HL-60 (cell line): Measurements from ENCODE around the gene TNFRSF1B.

Experiments
- DNase-seq, 2 experiments: peaks; one replicate each; pipeline ENCODE4 v3.0.0-alpha.2; 2010 to 2020; ENCODE audit warnings: low read depth in 1 of 2, low spot score in 1 of 2
- H3K27ac ChIP-seq: fragments of 250-450 bp; sonication (Bioruptor Pico); replicated peaks from 2 replicates; pipeline ENCODE4 v1.5.1; 2020; ENCODE audit warnings: mild to moderate bottlenecking, moderate library complexity
- H3K27me3 ChIP-seq: fragments of 250-450 bp; sonication (Bioruptor Pico); 2 replicates; pipeline ENCODE4 v1.5.1; 2021; ENCODE audit warnings: mild to moderate bottlenecking, moderate library complexity; ENCODE audit not compliant: insufficient read depth, poor library complexity, severe bottlenecking
- H3K4me3 ChIP-seq: replicated peaks from 2 replicates; pipeline ENCODE4 v1.5.1; 2011; ENCODE audit warnings: mild to moderate bottlenecking, control low read depth, low read length; ENCODE audit not compliant: insufficient read depth
- GABPA ChIP-seq: IDR thresholded peaks from 2 replicates; pipeline ENCODE4 v1.6.1; 2012; ENCODE audit warnings: low read depth
- POLR2AphosphoS5 ChIP-seq: IDR thresholded peaks from 2 replicates; pipeline ENCODE4 v1.6.1; 2012; ENCODE audit warnings: low read depth
- SPI1 ChIP-seq: IDR thresholded peaks from 2 replicates; pipeline ENCODE4 v1.6.1; 2012; ENCODE audit warnings: low read depth, mild to moderate bottlenecking, borderline replicate concordance
- TF ChIP-seq, protein P1 (sequence below): IDR thresholded peaks from 2 replicates; pipeline ENCODE4 v1.6.1; 2012; ENCODE audit warnings: low read depth; ENCODE audit not compliant: insufficient replicate concordance
- TF ChIP-seq, protein P2 (sequence below): IDR thresholded peaks from one replicate; pipeline ENCODE4 v1.5.1; 2011; ENCODE audit warnings: low read length, control low read depth, inconsistent platforms; ENCODE audit not compliant: insufficient read depth

The TNFRSF1B gene

DNA sequence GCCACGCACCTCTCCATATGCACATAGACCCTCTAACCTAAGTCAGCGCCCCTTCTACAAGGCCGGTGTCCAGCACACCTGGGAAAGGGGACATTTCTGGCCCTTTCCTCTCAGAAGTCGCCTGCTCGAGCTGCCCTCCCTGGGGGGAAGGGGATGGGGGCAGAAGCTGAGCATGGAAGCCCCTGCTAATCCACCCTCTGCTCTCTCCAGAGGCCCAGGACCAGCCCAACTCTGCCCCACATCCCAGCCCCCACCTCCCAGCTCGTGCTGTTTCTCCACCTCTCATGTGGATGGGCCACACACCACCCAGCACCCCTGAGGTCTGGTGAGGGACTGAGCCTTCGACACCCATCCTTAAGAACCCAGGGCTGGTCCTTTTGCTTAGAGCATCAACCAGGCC lies 14.8 kb downstream of the TNFRSF1B start:
- TF ChIP-seq POLR2AphosphoS5 (0 out of 2 replicates have a peak, but pooled peaks have one; percentile 7), SPI1 (no peak), GABPA (no peak)
- TF ChIP-seq, protein P1, sequence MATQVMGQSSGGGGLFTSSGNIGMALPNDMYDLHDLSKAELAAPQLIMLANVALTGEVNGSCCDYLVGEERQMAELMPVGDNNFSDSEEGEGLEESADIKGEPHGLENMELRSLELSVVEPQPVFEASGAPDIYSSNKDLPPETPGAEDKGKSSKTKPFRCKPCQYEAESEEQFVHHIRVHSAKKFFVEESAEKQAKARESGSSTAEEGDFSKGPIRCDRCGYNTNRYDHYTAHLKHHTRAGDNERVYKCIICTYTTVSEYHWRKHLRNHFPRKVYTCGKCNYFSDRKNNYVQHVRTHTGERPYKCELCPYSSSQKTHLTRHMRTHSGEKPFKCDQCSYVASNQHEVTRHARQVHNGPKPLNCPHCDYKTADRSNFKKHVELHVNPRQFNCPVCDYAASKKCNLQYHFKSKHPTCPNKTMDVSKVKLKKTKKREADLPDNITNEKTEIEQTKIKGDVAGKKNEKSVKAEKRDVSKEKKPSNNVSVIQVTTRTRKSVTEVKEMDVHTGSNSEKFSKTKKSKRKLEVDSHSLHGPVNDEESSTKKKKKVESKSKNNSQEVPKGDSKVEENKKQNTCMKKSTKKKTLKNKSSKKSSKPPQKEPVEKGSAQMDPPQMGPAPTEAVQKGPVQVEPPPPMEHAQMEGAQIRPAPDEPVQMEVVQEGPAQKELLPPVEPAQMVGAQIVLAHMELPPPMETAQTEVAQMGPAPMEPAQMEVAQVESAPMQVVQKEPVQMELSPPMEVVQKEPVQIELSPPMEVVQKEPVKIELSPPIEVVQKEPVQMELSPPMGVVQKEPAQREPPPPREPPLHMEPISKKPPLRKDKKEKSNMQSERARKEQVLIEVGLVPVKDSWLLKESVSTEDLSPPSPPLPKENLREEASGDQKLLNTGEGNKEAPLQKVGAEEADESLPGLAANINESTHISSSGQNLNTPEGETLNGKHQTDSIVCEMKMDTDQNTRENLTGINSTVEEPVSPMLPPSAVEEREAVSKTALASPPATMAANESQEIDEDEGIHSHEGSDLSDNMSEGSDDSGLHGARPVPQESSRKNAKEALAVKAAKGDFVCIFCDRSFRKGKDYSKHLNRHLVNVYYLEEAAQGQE = no peak
- Histone ChIP-seq H3K4me3 (no peak overlapping the region), H3K27me3 (no peaks in the 10 kb centered on the region), H3K27ac (peak overlapping the region; percentile 81)
- DNase-seq = no peak

DNA sequence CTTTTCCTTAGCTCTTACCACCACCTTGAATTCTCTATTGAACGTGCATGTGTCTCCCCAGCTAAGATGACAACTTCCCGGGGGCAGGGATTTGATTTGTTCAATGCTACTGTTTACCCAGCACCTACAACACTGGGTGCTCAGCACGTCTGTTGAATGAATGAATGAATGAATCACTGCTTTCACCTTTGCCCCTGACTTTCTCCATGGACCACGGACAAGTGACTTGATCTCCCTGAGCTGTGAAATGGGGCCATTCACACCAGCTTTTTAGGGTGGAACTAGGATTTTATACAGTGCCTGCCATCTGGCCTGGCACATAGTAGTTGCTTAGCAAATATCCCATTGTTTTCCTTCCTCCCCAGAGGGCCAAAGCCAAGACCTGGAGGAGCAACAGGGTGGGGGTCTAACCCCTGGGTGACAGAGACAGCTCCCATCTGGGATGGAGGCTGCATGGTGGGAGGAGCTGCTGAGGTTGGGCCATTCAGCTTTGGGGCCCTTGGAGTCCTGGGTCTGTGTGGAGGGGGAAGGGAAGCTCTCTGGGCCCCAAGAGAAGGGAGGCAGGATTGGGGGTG lies 15.7 kb downstream of the TNFRSF1B start:
- TF ChIP-seq SPI1 (no peak), GABPA (no peak), POLR2AphosphoS5 (no peak)
- TF ChIP-seq, protein P2, sequence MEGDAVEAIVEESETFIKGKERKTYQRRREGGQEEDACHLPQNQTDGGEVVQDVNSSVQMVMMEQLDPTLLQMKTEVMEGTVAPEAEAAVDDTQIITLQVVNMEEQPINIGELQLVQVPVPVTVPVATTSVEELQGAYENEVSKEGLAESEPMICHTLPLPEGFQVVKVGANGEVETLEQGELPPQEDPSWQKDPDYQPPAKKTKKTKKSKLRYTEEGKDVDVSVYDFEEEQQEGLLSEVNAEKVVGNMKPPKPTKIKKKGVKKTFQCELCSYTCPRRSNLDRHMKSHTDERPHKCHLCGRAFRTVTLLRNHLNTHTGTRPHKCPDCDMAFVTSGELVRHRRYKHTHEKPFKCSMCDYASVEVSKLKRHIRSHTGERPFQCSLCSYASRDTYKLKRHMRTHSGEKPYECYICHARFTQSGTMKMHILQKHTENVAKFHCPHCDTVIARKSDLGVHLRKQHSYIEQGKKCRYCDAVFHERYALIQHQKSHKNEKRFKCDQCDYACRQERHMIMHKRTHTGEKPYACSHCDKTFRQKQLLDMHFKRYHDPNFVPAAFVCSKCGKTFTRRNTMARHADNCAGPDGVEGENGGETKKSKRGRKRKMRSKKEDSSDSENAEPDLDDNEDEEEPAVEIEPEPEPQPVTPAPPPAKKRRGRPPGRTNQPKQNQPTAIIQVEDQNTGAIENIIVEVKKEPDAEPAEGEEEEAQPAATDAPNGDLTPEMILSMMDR = no peak
- TF ChIP-seq, protein P1 = no peak
- no peak for DNase-seq
- H3K4me3 ChIP-seq = no peak overlapping the region
- no peaks in the 10 kb centered on the region for H3K27me3 ChIP-seq
- peak overlapping the region; percentile 21 for H3K27ac ChIP-seq

DNA sequence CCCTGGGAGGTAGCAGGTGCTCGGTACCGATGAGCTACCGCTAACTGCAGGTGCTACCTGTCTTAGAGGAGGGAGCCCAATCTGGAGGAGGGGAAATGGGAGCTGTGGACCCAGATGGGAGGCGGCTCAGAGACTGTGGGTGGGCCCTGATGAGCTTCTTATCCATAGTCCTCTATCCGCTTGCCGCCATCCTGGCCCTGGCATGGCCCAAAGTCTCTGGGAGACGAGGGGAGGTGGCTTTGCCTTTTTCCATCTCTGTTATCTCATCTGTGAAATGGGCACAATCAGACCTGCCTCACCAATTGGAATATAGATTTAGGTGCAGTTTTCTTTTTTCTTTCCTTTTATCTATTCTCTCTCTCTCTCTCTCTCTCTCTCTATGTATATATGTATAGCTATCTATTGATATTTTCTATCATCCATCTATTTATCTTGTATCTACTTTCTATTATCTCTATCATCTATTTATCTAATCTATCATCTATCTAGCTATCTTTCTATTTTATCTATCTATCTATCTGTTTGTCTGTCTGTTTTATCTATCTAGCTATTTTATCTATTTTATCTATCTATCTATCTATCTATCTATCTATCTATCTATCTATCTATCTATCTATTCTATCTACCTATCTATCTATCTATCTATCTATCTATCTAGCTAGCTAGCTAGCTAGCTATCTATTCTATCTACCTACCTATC lies 16.5 kb downstream of the TNFRSF1B start:
- H3K27ac ChIP-seq = no peak overlapping the region; the same call in 1 of the 2 replicates
- no peak overlapping the region for H3K4me3 ChIP-seq
- no peaks in the 10 kb centered on the region for H3K27me3 ChIP-seq
- DNase-seq = no peak
- TF ChIP-seq, protein P1 = no peak
- TF ChIP-seq POLR2AphosphoS5 = no peak
- TF ChIP-seq GABPA = no peak
- no peak for TF ChIP-seq SPI1
- TF ChIP-seq, protein P2 = no peak
